Trophoblast cell (in vitro differentiated cells and primary cell): ENCODE data around the gene DIO3.
A peak's percentile ranks its signal among the peaks of the same experiment; 100 is the strongest.

ENCODE experiments used
- DNase-seq, 2 donors: peaks; one replicate each; pipeline ENCODE4 v3.0.0-alpha.2; 2016
- H2AFZ ChIP-seq: 2 replicates; pipeline ENCODE4 v1.6.1; 2013; ENCODE audit warnings: low read length, moderate library complexity, mild to moderate bottlenecking; ENCODE audit not compliant: insufficient read depth, poor library complexity
- H2AK5ac ChIP-seq: 2 replicates; pipeline ENCODE4 v1.6.1; 2013; ENCODE audit warnings: mild to moderate bottlenecking, low read length
- H2BK120ac ChIP-seq: 2 replicates; pipeline ENCODE4 v1.6.1; 2013; ENCODE audit warnings: low read length, mild to moderate bottlenecking, moderate library complexity; ENCODE audit not compliant: insufficient read depth, poor library complexity
- H2BK12ac ChIP-seq: 2 replicates; pipeline ENCODE4 v1.6.1; 2013; ENCODE audit warnings: mild to moderate bottlenecking, low read length, moderate library complexity
- H2BK5ac ChIP-seq: 2 replicates; pipeline ENCODE4 v1.6.1; 2013; ENCODE audit warnings: low read length, low read depth, moderate library complexity, mild to moderate bottlenecking; ENCODE audit not compliant: poor library complexity
- H3K14ac ChIP-seq: 2 replicates; pipeline ENCODE4 v1.6.1; 2013; ENCODE audit warnings: mild to moderate bottlenecking, low read length
- H3K18ac ChIP-seq: 2 replicates; pipeline ENCODE4 v1.6.1; 2013; ENCODE audit warnings: mild to moderate bottlenecking, low read length
- H3K23ac ChIP-seq: 2 replicates; pipeline ENCODE4 v1.6.1; 2013; ENCODE audit warnings: low read length
- H3K27ac ChIP-seq: 2 replicates; pipeline ENCODE4 v1.5.1; 2013; ENCODE audit warnings: low read depth, mild to moderate bottlenecking, inconsistent platforms, low read length, moderate library complexity
- H3K27me3 ChIP-seq: 2 replicates; pipeline ENCODE4 v1.6.1; 2013; ENCODE audit warnings: inconsistent platforms, mild to moderate bottlenecking, low read length, moderate library complexity; ENCODE audit not compliant: insufficient read depth
- H3K36me3 ChIP-seq, 2 experiments: 1 replicate in 1 of 2; 2 replicates in 1 of 2; pipeline ENCODE4 v1.6.1; 2013; ENCODE audit warnings: low read length in 2 of 2, mild to moderate bottlenecking in 2 of 2, moderate library complexity in 1 of 2; ENCODE audit not compliant: insufficient read depth in 2 of 2, control insufficient read depth in 1 of 2
- H3K4ac ChIP-seq: 2 replicates; pipeline ENCODE4 v1.6.1; 2013; ENCODE audit warnings: low read depth, mild to moderate bottlenecking, low read length, moderate library complexity
- H3K4me1 ChIP-seq, 2 experiments: 1 replicate in 1 of 2; 2 replicates in 1 of 2; pipeline ENCODE4 v1.6.1; 2013; ENCODE audit warnings: low read length in 2 of 2, mild to moderate bottlenecking in 2 of 2, moderate library complexity in 1 of 2; ENCODE audit not compliant: insufficient read depth in 2 of 2, control insufficient read depth in 1 of 2
- H3K4me2 ChIP-seq: 2 replicates; pipeline ENCODE4 v1.6.1; 2013; ENCODE audit warnings: inconsistent platforms, mild to moderate bottlenecking, low read length, moderate library complexity
- H3K4me3 ChIP-seq: 2 replicates; pipeline ENCODE4 v1.5.1; 2013; ENCODE audit warnings: mild to moderate bottlenecking, low read depth, low read length, inconsistent platforms
- H3K79me1 ChIP-seq: one replicate; pipeline ENCODE4 v1.6.1; 2013; ENCODE audit warnings: low read length
- H3K79me2 ChIP-seq: 2 replicates; pipeline ENCODE4 v1.6.1; 2013; ENCODE audit warnings: low read length, mild to moderate bottlenecking; ENCODE audit not compliant: control insufficient read depth, insufficient read depth, poor library complexity
- H3K9ac ChIP-seq: 2 replicates; pipeline ENCODE4 v1.6.1; 2013; ENCODE audit warnings: mild to moderate bottlenecking, low read length
- H3K9me3 ChIP-seq: 2 replicates; pipeline ENCODE4 v1.6.1; 2013; ENCODE audit warnings: low read depth, mild to moderate bottlenecking, control low read depth, inconsistent platforms, low read length; ENCODE audit not compliant: insufficient read depth
- H4K12ac ChIP-seq: 2 replicates; pipeline ENCODE4 v1.6.1; 2013; ENCODE audit warnings: low read depth, mild to moderate bottlenecking, low read length, moderate library complexity
- H4K8ac ChIP-seq: 2 replicates; pipeline ENCODE4 v1.6.1; 2013; ENCODE audit warnings: low read depth, mild to moderate bottlenecking, low read length, moderate library complexity
- H4K91ac ChIP-seq: one replicate; pipeline ENCODE4 v1.6.1; 2013; ENCODE audit warnings: low read depth, mild to moderate bottlenecking, low read length, moderate library complexity
- WGBS: extraction: QIAGEN DNeasy Blood & Tissue Kit; methylation state at CpG from one replicate; pipeline ENCODE4 v1.1.7; 2013; ENCODE audit warnings: missing lambda C conversion rate; ENCODE audit not compliant: insufficient read length, insufficient coverage; ENCODE audit errors: extremely low coverage; 5-methylcytosine and 5-hydroxymethylcytosine counted together

Gene DIO3

GRCh38 chr14:101551729-101552595 lies 9.3 kb upstream of the DIO3 start:
- H2BK120ac ChIP-seq = no peak overlapping the region
- no peak overlapping the region for H4K91ac ChIP-seq
- no peak for DNase-seq
- H3K23ac ChIP-seq = no peak overlapping the region
- no peaks in the 10 kb centered on the region for H3K9me3 ChIP-seq
- no peak overlapping the region for H4K8ac ChIP-seq
- H3K4ac ChIP-seq = no peak overlapping the region
- no peak overlapping the region for H2BK5ac ChIP-seq
- no peak overlapping the region for H3K4me3 ChIP-seq
- no peak overlapping the region for H2AFZ ChIP-seq
- no peaks in the 10 kb centered on the region for H3K4me1 ChIP-seq
- H3K36me3 ChIP-seq = peaks cover 0 to 2% of the 10 kb centered on the region in 2 experiments
- no peak overlapping the region for H3K27ac ChIP-seq
- no peak overlapping the region for H4K12ac ChIP-seq
- H3K79me1 ChIP-seq = no peaks in the 10 kb centered on the region
- no peak overlapping the region for H2BK12ac ChIP-seq
- no peak overlapping the region for H3K4me2 ChIP-seq
- H3K9ac ChIP-seq = no peak overlapping the region
- no peak overlapping the region for H3K18ac ChIP-seq
- WGBS = no CpG with 5 or more reads among the region's 24 CpGs
- H3K14ac ChIP-seq = no peak overlapping the region
- no peak overlapping the region for H2AK5ac ChIP-seq
- H3K27me3 ChIP-seq = no peaks in the 10 kb centered on the region
- H3K79me2 ChIP-seq = no peaks in the 10 kb centered on the region

GRCh38 chr14:101552786-101553231 lies 8.5 kb upstream of the DIO3 start:
- Histone ChIP-seq H3K9ac (peak overlapping the region; percentile 17), H4K91ac (no peak overlapping the region), H3K36me3 (peaks cover 2 to 5% of the 10 kb centered on the region in 2 experiments), H3K4me1 (no peaks in the 10 kb centered on the region), H2AK5ac (no peak overlapping the region), H2BK120ac (no peak overlapping the region), H2BK5ac (no peak overlapping the region), H3K79me1 (no peaks in the 10 kb centered on the region), H3K23ac (no peak overlapping the region), H3K4me2 (no peak overlapping the region), H3K4ac (no peak overlapping the region), H3K27ac (no peak overlapping the region), H4K12ac (no peak overlapping the region), H2BK12ac (no peak overlapping the region), H3K4me3 (no peak overlapping the region), H4K8ac (no peak overlapping the region), H3K79me2 (no peaks in the 10 kb centered on the region), H2AFZ (no peak overlapping the region), H3K9me3 (no peaks in the 10 kb centered on the region), H3K18ac (no peak overlapping the region), H3K27me3 (no peaks in the 10 kb centered on the region), H3K14ac (no peak overlapping the region)
- DNase-seq = no peak
- WGBS = no CpG with 5 or more reads among the region's 9 CpGs

GRCh38 chr14:101553393-101553792 lies 7.9 kb upstream of the DIO3 start:
- Histone ChIP-seq H3K4me1 (no peaks in the 10 kb centered on the region), H2BK5ac (no peak overlapping the region)
- WGBS = no CpG with 5 or more reads among the region's 1 CpG

GRCh38 chr14:101553931-101554330 lies 7.4 kb upstream of the DIO3 start:
- Histone ChIP-seq H3K79me1 (no peaks in the 10 kb centered on the region), H3K27ac (no peak overlapping the region), H4K8ac (no peak overlapping the region)

More at GRCh38 chr14:101553393-101553792, 7.9 kb upstream of the DIO3 start:
- no peak overlapping the region for H2AK5ac ChIP-seq
- no peaks in the 10 kb centered on the region for H3K79me2 ChIP-seq
- peaks cover 2 to 5% of the 10 kb centered on the region in 2 experiments for H3K36me3 ChIP-seq
- H4K12ac ChIP-seq = no peak overlapping the region
- no peak overlapping the region for H3K23ac ChIP-seq
- no peak overlapping the region for H4K8ac ChIP-seq
- no peak overlapping the region for H2BK120ac ChIP-seq
- no peak overlapping the region for H4K91ac ChIP-seq
- H3K79me1 ChIP-seq = no peaks in the 10 kb centered on the region
- no peak overlapping the region for H2BK12ac ChIP-seq
- H3K27ac ChIP-seq = no peak overlapping the region
- H3K9ac ChIP-seq = no peak overlapping the region
- no peak overlapping the region for H2AFZ ChIP-seq
- no peaks in the 10 kb centered on the region for H3K27me3 ChIP-seq
- H3K4ac ChIP-seq = no peak overlapping the region
- H3K9me3 ChIP-seq = no peaks in the 10 kb centered on the region
- no peak overlapping the region for H3K18ac ChIP-seq
- no peak for DNase-seq
- no peak overlapping the region for H3K4me3 ChIP-seq
- no peak overlapping the region for H3K14ac ChIP-seq
- no peak overlapping the region for H3K4me2 ChIP-seq

More at GRCh38 chr14:101553931-101554330, 7.4 kb upstream of the DIO3 start:
- H4K91ac ChIP-seq = no peak overlapping the region
- WGBS = no CpG with 5 or more reads among the region's 6 CpGs
- H3K4me3 ChIP-seq = no peak overlapping the region
- H2BK12ac ChIP-seq = no peak overlapping the region
- H3K14ac ChIP-seq = no peak overlapping the region
- no peak overlapping the region for H2AK5ac ChIP-seq
- H3K23ac ChIP-seq = no peak overlapping the region
- no peak for DNase-seq
- H3K36me3 ChIP-seq = peaks cover 2 to 5% of the 10 kb centered on the region in 2 experiments
- H3K27me3 ChIP-seq = no peaks in the 10 kb centered on the region
- H3K9me3 ChIP-seq = no peaks in the 10 kb centered on the region
- no peaks in the 10 kb centered on the region for H3K79me2 ChIP-seq
- no peak overlapping the region for H4K12ac ChIP-seq
- no peak overlapping the region for H2BK5ac ChIP-seq
- H3K4me1 ChIP-seq = no peaks in the 10 kb centered on the region
- H2AFZ ChIP-seq = no peak overlapping the region
- no peak overlapping the region for H3K9ac ChIP-seq
- no peak overlapping the region for H3K4ac ChIP-seq
- H3K4me2 ChIP-seq = no peak overlapping the region
- no peak overlapping the region for H3K18ac ChIP-seq
- no peak overlapping the region for H2BK120ac ChIP-seq
